H1 (cell line): ENCODE data around the gene PRMT5. TPM values are rescaled to one million over a fixed set of nuclear protein-coding genes. Genes with fewer than 3 reads are reported as not detected.

ENCODE experiments used
- CTCF ChIA-PET: fragments of 300-600 bp; sonication (Branson Sonifier 250); formaldehyde crosslinking; loops from one replicate; lab custom pipeline; 2021; ENCODE audit not compliant: partially characterized antibody; lab: Charles Lee
- POLR2A ChIA-PET: fragments of 300-600 bp; sonication (Branson Sonifier 250); formaldehyde crosslinking; loops from one replicate; lab custom pipeline; 2021; ENCODE audit warnings: inconsistent platforms; ENCODE audit not compliant: partially characterized antibody; lab: Charles Lee
- DNase-seq, 2 experiments: peaks; one replicate each; pipeline versions ENCODE4 v3.0.0 to v3.0.0-alpha.2; 2010 to 2022; ENCODE audit warnings: low spot score in 2 of 2, low read depth in 1 of 2, mixed read lengths in 1 of 2
- FAIRE-seq: peaks from 2 replicates; lab custom pipeline; 2011; peaks lifted over from hg19 to GRCh38; lab: Jason Lieb, UNC
- H2AFZ ChIP-seq: 2 replicates; pipeline ENCODE4 v1.8.1; 2012; ENCODE audit warnings: low read length, inconsistent platforms
- H2AK5ac ChIP-seq: 2 replicates; pipeline ENCODE4 v1.6.1; 2013; ENCODE audit warnings: low read depth, low read length
- H2BK120ac ChIP-seq: replicated peaks from 2 replicates; pipeline ENCODE3; 2013; ENCODE audit warnings: low read depth, low read length, inconsistent platforms
- H2BK12ac ChIP-seq: 2 replicates; pipeline ENCODE4 v1.6.1; 2013; ENCODE audit warnings: low read depth, low read length
- H2BK15ac ChIP-seq: 2 replicates; pipeline ENCODE4 v1.6.1; 2013; ENCODE audit warnings: low read length
- H2BK20ac ChIP-seq: 2 replicates; pipeline ENCODE4 v1.6.1; 2013; ENCODE audit warnings: low read length
- H2BK5ac ChIP-seq: 2 replicates; pipeline ENCODE4 v1.6.1; 2013; ENCODE audit warnings: low read depth, low read length
- H3K14ac ChIP-seq: 2 replicates; pipeline ENCODE4 v1.6.1; 2013; ENCODE audit warnings: inconsistent platforms; ENCODE audit not compliant: insufficient read length
- H3K18ac ChIP-seq: 2 replicates; pipeline ENCODE4 v1.6.1; 2013; ENCODE audit warnings: low read length; ENCODE audit errors: extremely low read depth
- H3K23ac ChIP-seq: 2 replicates; pipeline ENCODE4 v1.6.1; 2013; ENCODE audit warnings: inconsistent platforms; ENCODE audit not compliant: insufficient read length
- H3K23me2 ChIP-seq: 2 replicates; pipeline ENCODE4 v1.6.1; 2013; ENCODE audit warnings: low read depth, low read length
- H3K27ac ChIP-seq: 2 replicates; pipeline ENCODE4 v1.6.1; 2011; ENCODE audit warnings: low read depth, low read length, inconsistent platforms
- H3K27me3 ChIP-seq, 4 experiments: replicated peaks in 1 of 4; 1 replicate in 1 of 4; 2 replicates in 3 of 4; pipeline versions ENCODE4 v1.6.1 to v1.8.1; 2011 to 2013; ENCODE audit warnings: low read length in 3 of 4, mild to moderate bottlenecking in 3 of 4, inconsistent platforms in 2 of 4, mixed read lengths in 2 of 4, moderate library complexity in 1 of 4; ENCODE audit not compliant: control insufficient read depth in 3 of 4, insufficient read depth in 3 of 4; ENCODE audit errors: extremely low read depth in 1 of 4
- H3K36me3 ChIP-seq, 4 experiments: 2 replicates each; pipeline versions ENCODE4 v1.6.1 to v1.8.1; 2011 to 2013; ENCODE audit warnings: mild to moderate bottlenecking in 4 of 4, low read length in 3 of 4, moderate library complexity in 2 of 4, control low read depth in 1 of 4, inconsistent platforms in 1 of 4; ENCODE audit not compliant: insufficient read depth in 4 of 4, control insufficient read depth in 2 of 4
- H3K4ac ChIP-seq: replicated peaks from 2 replicates; pipeline ENCODE3; 2013; ENCODE audit warnings: low read length, low read depth, mixed read lengths, inconsistent platforms; ENCODE audit not compliant: insufficient read length
- H3K4me1 ChIP-seq, 4 experiments: replicated peaks in 1 of 4; 1 replicate in 1 of 4; 2 replicates in 3 of 4; pipeline versions ENCODE4 v1.6.1 to v1.8.1; 2011 to 2013; ENCODE audit warnings: low read length in 3 of 4, inconsistent platforms in 2 of 4, mixed read lengths in 1 of 4; ENCODE audit not compliant: insufficient read depth in 4 of 4, control insufficient read depth in 3 of 4
- H3K4me2 ChIP-seq, 2 experiments: 2 replicates each; pipeline versions ENCODE4 v1.6.1 to v1.8.1; 2011 to 2013; ENCODE audit warnings: low read depth in 2 of 2, low read length in 2 of 2, control low read depth in 1 of 2, inconsistent platforms in 1 of 2, mild to moderate bottlenecking in 1 of 2; ENCODE audit not compliant: insufficient read depth in 1 of 2
- H3K4me3 ChIP-seq, 4 experiments: fragments of 200-600, 300-600 bp in 1 of 4; sonication (generic), shearing (Covaris generic), sonication (Bioruptor Twin) in 1 of 4; 2 replicates each; pipeline versions ENCODE4 v1.5.1 to v1.8.1; 2011 to 2016; ENCODE audit warnings: low read length in 4 of 4, low read depth in 3 of 4, control low read depth in 2 of 4, inconsistent platforms in 2 of 4, mild to moderate bottlenecking in 2 of 4, mixed read lengths in 1 of 4, moderate library complexity in 1 of 4; ENCODE audit not compliant: insufficient read depth in 2 of 4; ENCODE audit errors: extremely low read depth in 1 of 4
- H3K56ac ChIP-seq: replicated peaks from 2 replicates; pipeline ENCODE3; 2013; ENCODE audit warnings: low read depth, mild to moderate bottlenecking, mixed read lengths, low read length, inconsistent platforms; ENCODE audit not compliant: insufficient read length
- H3K79me1 ChIP-seq: 2 replicates; pipeline ENCODE4 v1.6.1; 2013; ENCODE audit warnings: low read depth, low read length, control low read depth
- H3K79me2 ChIP-seq, 2 experiments: 2 replicates each; pipeline versions ENCODE4 v1.6.1 to v1.8.1; 2012 to 2013; ENCODE audit warnings: low read length in 2 of 2, mild to moderate bottlenecking in 2 of 2, inconsistent platforms in 1 of 2; ENCODE audit not compliant: insufficient read depth in 2 of 2, control insufficient read depth in 1 of 2
- H3K9ac ChIP-seq, 4 experiments: replicated peaks in 1 of 4; 1 replicate in 1 of 4; 2 replicates in 3 of 4; pipeline versions ENCODE4 v1.6.1 to v1.8.1; 2011 to 2013; ENCODE audit warnings: low read depth in 3 of 4, low read length in 3 of 4, control low read depth in 2 of 4, mild to moderate bottlenecking in 2 of 4, moderate library complexity in 2 of 4, inconsistent platforms in 1 of 4; ENCODE audit errors: extremely low read depth in 1 of 4
- H3K9me3 ChIP-seq, 2 experiments: 2 replicates each; pipeline versions ENCODE4 v1.6.1 to v1.8.1; 2012 to 2013; ENCODE audit warnings: mild to moderate bottlenecking in 2 of 2, moderate library complexity in 2 of 2, control low read depth in 1 of 2, inconsistent platforms in 1 of 2, low read depth in 1 of 2, low read length in 1 of 2, mixed read lengths in 1 of 2; ENCODE audit not compliant: insufficient read depth in 2 of 2
- H4K20me1 ChIP-seq, 2 experiments: replicated peaks in 1 of 2; 2 replicates each; pipeline versions ENCODE3 to v1.8.1; 2011 to 2013; ENCODE audit warnings: inconsistent platforms in 2 of 2, low read length in 2 of 2, mild to moderate bottlenecking in 1 of 2; ENCODE audit not compliant: insufficient read depth in 2 of 2, control insufficient read depth in 1 of 2
- H4K5ac ChIP-seq: 2 replicates; pipeline ENCODE4 v1.6.1; 2013; ENCODE audit warnings: low read length, low read depth, mixed read lengths, inconsistent platforms; ENCODE audit not compliant: insufficient read length
- H4K8ac ChIP-seq: 2 replicates; pipeline ENCODE4 v1.8.0; 2013; ENCODE audit warnings: mild to moderate bottlenecking, moderate library complexity, low read length, inconsistent platforms; ENCODE audit not compliant: insufficient read depth; ENCODE audit errors: extremely low read depth
- H4K91ac ChIP-seq: replicated peaks from 2 replicates; pipeline ENCODE3; 2013; ENCODE audit warnings: low read length, mixed read lengths, inconsistent platforms; ENCODE audit not compliant: insufficient read length
- CBX5 ChIP-seq: fragments of 300-800, 300-1000 bp; sonication (generic); IDR thresholded peaks from 2 replicates; pipeline ENCODE4 v1.7.1; 2016; ENCODE audit warnings: antibody characterized with exemption, low read length, low read depth
- POLR2AphosphoS5 ChIP-seq: IDR thresholded peaks from 2 replicates; pipeline ENCODE4 v1.6.1; 2011; ENCODE audit warnings: low read depth, low read length
- WGBS, 2 experiments: shearing (Covaris generic) in 1 of 2; methylation state at CpG; one replicate each; pipeline versions ENCODE4 v1.1.6 to v1.1.7; 2013 to 2015; ENCODE audit warnings: low lambda C conversion rate in 2 of 2, mixed read lengths in 2 of 2, inconsistent platforms in 1 of 2, low coverage in 1 of 2, missing lambda C conversion rate in 1 of 2; ENCODE audit not compliant: insufficient replicate concordance in 2 of 2, insufficient coverage in 1 of 2, insufficient read length in 1 of 2; ENCODE audit errors: extremely low coverage in 1 of 2, missing lambda C conversion rate in 1 of 2; 5-methylcytosine and 5-hydroxymethylcytosine counted together
- polyA plus RNA-seq, 7 experiments: library from polyadenylated mRNA; depleted of rRNA in 3 of 7; stranded (reverse) in 5 of 7; unstranded in 2 of 7; fragments of >200 nt in 5 of 7; fragments of 200-250 nt in 2 of 7; gene quantifications; 1 replicate in 5 of 7; 2 replicates in 1 of 7; 4 replicates in 1 of 7; pipeline versions ENCODE4 v1.2.1 to v1.2.3, GENCODE V29; 2011 to 2013; ENCODE audit warnings: missing spikeins in 2 of 7, mixed read lengths in 2 of 7
- total RNA-seq: library from RNA; stranded (reverse); fragmentation: NEBNext Ultra II Directional; extraction: Animal tissue kit (Norgen Biotek cat#: 25700); gene quantifications from 2 replicates; pipeline ENCODE4 v1.2.1, GENCODE V29; 2021

The PRMT5 gene
- total and polyA plus RNA-seq, 2 of the 8 experiments (the other 6 are each of a cell fraction or from before 2014, with no cell fraction given) = 171 to 402 TPM

DNA sequence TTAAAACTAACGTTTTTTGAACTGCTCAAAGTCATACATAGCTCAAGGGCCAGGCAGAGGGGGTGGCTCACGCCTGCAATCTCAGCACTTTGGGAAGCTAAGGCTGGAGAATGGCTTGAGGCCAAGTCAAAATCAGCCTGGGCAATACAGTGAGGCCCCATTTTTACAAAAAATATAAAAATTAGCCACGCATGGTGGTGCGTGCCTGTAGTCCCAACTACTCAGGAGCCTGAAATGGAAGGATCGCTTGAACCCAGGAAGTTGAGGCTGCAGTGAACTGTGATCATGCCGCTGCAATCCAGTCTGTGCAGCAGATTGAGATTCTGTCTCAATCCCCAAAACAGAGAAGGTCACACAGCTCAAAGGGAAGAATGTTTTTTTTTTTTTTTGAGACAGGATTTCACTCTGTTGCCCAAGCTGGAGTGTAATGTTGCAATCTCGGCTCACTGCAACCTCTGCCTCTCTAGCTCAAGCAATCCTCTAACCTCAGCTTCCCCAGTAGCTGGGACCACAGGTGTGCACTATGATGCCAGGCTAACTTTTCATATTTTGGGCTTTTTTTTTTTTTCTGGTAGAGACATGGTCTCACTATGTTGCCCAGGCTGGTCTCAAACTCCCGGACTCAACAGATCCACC is 13.2 kb downstream of the PRMT5 start:
- Histone ChIP-seq H3K14ac (no peak overlapping the region), H3K4me3 (no peak overlapping the region), H4K91ac (no peak overlapping the region), H4K8ac (no peak overlapping the region), H3K27me3 (no peaks in the 10 kb centered on the region; a peak in 1 of 7 replicates), H3K4me1 (peaks cover 0 to 7% (median 3%) of the 10 kb centered on the region in 4 experiments; a peak in 5 of 7 replicates), H3K23me2 (peaks cover 4% of the 10 kb centered on the region; the same call in 1 of the 2 replicates), H2BK120ac (no peak overlapping the region), H3K4ac (no peak overlapping the region), H3K27ac (no peak overlapping the region), H3K23ac (no peak overlapping the region), H3K9ac (no peak overlapping the region), H3K79me1 (no peaks in the 10 kb centered on the region), H2AFZ (no peak overlapping the region), H4K20me1 (peaks cover 0 to 1% of the 10 kb centered on the region in 2 experiments), H4K5ac (no peak overlapping the region), H3K79me2 (peaks cover 2 to 29% of the 10 kb centered on the region in 2 experiments; a peak in 2 of 4 replicates), H3K9me3 (no peaks in the 10 kb centered on the region), H3K4me2 (no peak overlapping the region), H2AK5ac (no peak overlapping the region), H2BK5ac (no peak overlapping the region), H2BK20ac (no peak overlapping the region), H3K56ac (no peak overlapping the region), H2BK15ac (no peak overlapping the region), H3K36me3 (peaks cover 2 to 18% (median 6%) of the 10 kb centered on the region in 4 experiments; a peak in 6 of 8 replicates), H3K18ac (no peak overlapping the region), H2BK12ac (no peak overlapping the region)
- TF ChIP-seq POLR2AphosphoS5 = peak; percentile 33; the same call in 1 of the 2 replicates
- no peak for TF ChIP-seq CBX5
- FAIRE-seq = no peak
- ChIA-PET POLR2A (interaction anchor here (1.0 to 2.4 kb wide), 5 partner anchors 8 to 95 kb away, joined by 3 to 7 read pairs (median 4); no protein-coding TSS in a partner anchor), CTCF (interaction anchor here (0.7 to 5.0 kb wide), 8 partner anchors 15 to 457 kb away, joined by 3 to 40 read pairs (median 4); no protein-coding TSS in a partner anchor)
- DNase-seq = no peak
- 94% methylated on average over 8 of the region's 8 CpGs; no CpG with 5 or more reads in 1 of the 2 experiments for WGBS, 2 experiments
